H1 (cell line): ENCODE measurements around the gene HTR3A. TPM values are rescaled to one million over a fixed set of nuclear protein-coding genes. Genes with fewer than 3 reads are reported as not detected.

Experiments used
- CTCF ChIA-PET: fragments of 300-600 bp; sonication (Branson Sonifier 250); formaldehyde crosslinking; loops from one replicate; lab custom pipeline; 2021; ENCODE audit not compliant: partially characterized antibody; lab: Charles Lee
- POLR2A ChIA-PET: fragments of 300-600 bp; sonication (Branson Sonifier 250); formaldehyde crosslinking; loops from one replicate; lab custom pipeline; 2021; ENCODE audit warnings: inconsistent platforms; ENCODE audit not compliant: partially characterized antibody; lab: Charles Lee
- DNase-seq, 2 experiments: peaks; one replicate each; pipeline versions ENCODE4 v3.0.0 to v3.0.0-alpha.2; 2010 to 2022; ENCODE audit warnings: low spot score in 2 of 2, low read depth in 1 of 2, mixed read lengths in 1 of 2
- FAIRE-seq: peaks from 2 replicates; lab custom pipeline; 2011; peaks lifted over from hg19 to GRCh38; lab: Jason Lieb, UNC
- H2AFZ ChIP-seq: 2 replicates; pipeline ENCODE4 v1.8.1; 2012; ENCODE audit warnings: low read length, inconsistent platforms
- H2AK5ac ChIP-seq: 2 replicates; pipeline ENCODE4 v1.6.1; 2013; ENCODE audit warnings: low read depth, low read length
- H2BK120ac ChIP-seq: replicated peaks from 2 replicates; pipeline ENCODE3; 2013; ENCODE audit warnings: low read depth, low read length, inconsistent platforms
- H2BK12ac ChIP-seq: 2 replicates; pipeline ENCODE4 v1.6.1; 2013; ENCODE audit warnings: low read depth, low read length
- H2BK15ac ChIP-seq: 2 replicates; pipeline ENCODE4 v1.6.1; 2013; ENCODE audit warnings: low read length
- H2BK20ac ChIP-seq: 2 replicates; pipeline ENCODE4 v1.6.1; 2013; ENCODE audit warnings: low read length
- H2BK5ac ChIP-seq: 2 replicates; pipeline ENCODE4 v1.6.1; 2013; ENCODE audit warnings: low read depth, low read length
- H3K14ac ChIP-seq: 2 replicates; pipeline ENCODE4 v1.6.1; 2013; ENCODE audit warnings: inconsistent platforms; ENCODE audit not compliant: insufficient read length
- H3K18ac ChIP-seq: 2 replicates; pipeline ENCODE4 v1.6.1; 2013; ENCODE audit warnings: low read length; ENCODE audit errors: extremely low read depth
- H3K23ac ChIP-seq: 2 replicates; pipeline ENCODE4 v1.6.1; 2013; ENCODE audit warnings: inconsistent platforms; ENCODE audit not compliant: insufficient read length
- H3K23me2 ChIP-seq: 2 replicates; pipeline ENCODE4 v1.6.1; 2013; ENCODE audit warnings: low read depth, low read length
- H3K27ac ChIP-seq: 2 replicates; pipeline ENCODE4 v1.6.1; 2011; ENCODE audit warnings: low read depth, low read length, inconsistent platforms
- H3K27me3 ChIP-seq, 4 experiments: replicated peaks in 1 of 4; 1 replicate in 1 of 4; 2 replicates in 3 of 4; pipeline versions ENCODE4 v1.6.1 to v1.8.1; 2011 to 2013; ENCODE audit warnings: low read length in 3 of 4, mild to moderate bottlenecking in 3 of 4, inconsistent platforms in 2 of 4, mixed read lengths in 2 of 4, moderate library complexity in 1 of 4; ENCODE audit not compliant: control insufficient read depth in 3 of 4, insufficient read depth in 3 of 4; ENCODE audit errors: extremely low read depth in 1 of 4
- H3K36me3 ChIP-seq, 4 experiments: 2 replicates each; pipeline versions ENCODE4 v1.6.1 to v1.8.1; 2011 to 2013; ENCODE audit warnings: mild to moderate bottlenecking in 4 of 4, low read length in 3 of 4, moderate library complexity in 2 of 4, control low read depth in 1 of 4, inconsistent platforms in 1 of 4; ENCODE audit not compliant: insufficient read depth in 4 of 4, control insufficient read depth in 2 of 4
- H3K4ac ChIP-seq: replicated peaks from 2 replicates; pipeline ENCODE3; 2013; ENCODE audit warnings: low read length, low read depth, mixed read lengths, inconsistent platforms; ENCODE audit not compliant: insufficient read length
- H3K4me1 ChIP-seq, 4 experiments: replicated peaks in 1 of 4; 1 replicate in 1 of 4; 2 replicates in 3 of 4; pipeline versions ENCODE4 v1.6.1 to v1.8.1; 2011 to 2013; ENCODE audit warnings: low read length in 3 of 4, inconsistent platforms in 2 of 4, mixed read lengths in 1 of 4; ENCODE audit not compliant: insufficient read depth in 4 of 4, control insufficient read depth in 3 of 4
- H3K4me2 ChIP-seq, 2 experiments: 2 replicates each; pipeline versions ENCODE4 v1.6.1 to v1.8.1; 2011 to 2013; ENCODE audit warnings: low read depth in 2 of 2, low read length in 2 of 2, control low read depth in 1 of 2, inconsistent platforms in 1 of 2, mild to moderate bottlenecking in 1 of 2; ENCODE audit not compliant: insufficient read depth in 1 of 2
- H3K4me3 ChIP-seq, 4 experiments: fragments of 200-600, 300-600 bp in 1 of 4; sonication (generic), shearing (Covaris generic), sonication (Bioruptor Twin) in 1 of 4; 2 replicates each; pipeline versions ENCODE4 v1.5.1 to v1.8.1; 2011 to 2016; ENCODE audit warnings: low read length in 4 of 4, low read depth in 3 of 4, control low read depth in 2 of 4, inconsistent platforms in 2 of 4, mild to moderate bottlenecking in 2 of 4, mixed read lengths in 1 of 4, moderate library complexity in 1 of 4; ENCODE audit not compliant: insufficient read depth in 2 of 4; ENCODE audit errors: extremely low read depth in 1 of 4
- H3K56ac ChIP-seq: replicated peaks from 2 replicates; pipeline ENCODE3; 2013; ENCODE audit warnings: low read depth, mild to moderate bottlenecking, mixed read lengths, low read length, inconsistent platforms; ENCODE audit not compliant: insufficient read length
- H3K79me1 ChIP-seq: 2 replicates; pipeline ENCODE4 v1.6.1; 2013; ENCODE audit warnings: low read depth, low read length, control low read depth
- H3K79me2 ChIP-seq, 2 experiments: 2 replicates each; pipeline versions ENCODE4 v1.6.1 to v1.8.1; 2012 to 2013; ENCODE audit warnings: low read length in 2 of 2, mild to moderate bottlenecking in 2 of 2, inconsistent platforms in 1 of 2; ENCODE audit not compliant: insufficient read depth in 2 of 2, control insufficient read depth in 1 of 2
- H3K9ac ChIP-seq, 4 experiments: replicated peaks in 1 of 4; 1 replicate in 1 of 4; 2 replicates in 3 of 4; pipeline versions ENCODE4 v1.6.1 to v1.8.1; 2011 to 2013; ENCODE audit warnings: low read depth in 3 of 4, low read length in 3 of 4, control low read depth in 2 of 4, mild to moderate bottlenecking in 2 of 4, moderate library complexity in 2 of 4, inconsistent platforms in 1 of 4; ENCODE audit errors: extremely low read depth in 1 of 4
- H3K9me3 ChIP-seq, 2 experiments: 2 replicates each; pipeline versions ENCODE4 v1.6.1 to v1.8.1; 2012 to 2013; ENCODE audit warnings: mild to moderate bottlenecking in 2 of 2, moderate library complexity in 2 of 2, control low read depth in 1 of 2, inconsistent platforms in 1 of 2, low read depth in 1 of 2, low read length in 1 of 2, mixed read lengths in 1 of 2; ENCODE audit not compliant: insufficient read depth in 2 of 2
- H4K20me1 ChIP-seq, 2 experiments: replicated peaks in 1 of 2; 2 replicates each; pipeline versions ENCODE3 to v1.8.1; 2011 to 2013; ENCODE audit warnings: inconsistent platforms in 2 of 2, low read length in 2 of 2, mild to moderate bottlenecking in 1 of 2; ENCODE audit not compliant: insufficient read depth in 2 of 2, control insufficient read depth in 1 of 2
- H4K5ac ChIP-seq: 2 replicates; pipeline ENCODE4 v1.6.1; 2013; ENCODE audit warnings: low read length, low read depth, mixed read lengths, inconsistent platforms; ENCODE audit not compliant: insufficient read length
- H4K8ac ChIP-seq: 2 replicates; pipeline ENCODE4 v1.8.0; 2013; ENCODE audit warnings: mild to moderate bottlenecking, moderate library complexity, low read length, inconsistent platforms; ENCODE audit not compliant: insufficient read depth; ENCODE audit errors: extremely low read depth
- H4K91ac ChIP-seq: replicated peaks from 2 replicates; pipeline ENCODE3; 2013; ENCODE audit warnings: low read length, mixed read lengths, inconsistent platforms; ENCODE audit not compliant: insufficient read length
- TEAD4 ChIP-seq: IDR thresholded peaks from 2 replicates; pipeline ENCODE4 v1.6.1; 2012; ENCODE audit warnings: low read depth, low read length, inconsistent platforms, mixed read lengths
- WGBS, 2 experiments: shearing (Covaris generic) in 1 of 2; methylation state at CpG; one replicate each; pipeline versions ENCODE4 v1.1.6 to v1.1.7; 2013 to 2015; ENCODE audit warnings: low lambda C conversion rate in 2 of 2, mixed read lengths in 2 of 2, inconsistent platforms in 1 of 2, low coverage in 1 of 2, missing lambda C conversion rate in 1 of 2; ENCODE audit not compliant: insufficient replicate concordance in 2 of 2, insufficient coverage in 1 of 2, insufficient read length in 1 of 2; ENCODE audit errors: extremely low coverage in 1 of 2, missing lambda C conversion rate in 1 of 2; 5-methylcytosine and 5-hydroxymethylcytosine counted together
- polyA plus RNA-seq, 7 experiments: library from polyadenylated mRNA; depleted of rRNA in 3 of 7; stranded (reverse) in 5 of 7; unstranded in 2 of 7; fragments of >200 nt in 5 of 7; fragments of 200-250 nt in 2 of 7; gene quantifications; 1 replicate in 5 of 7; 2 replicates in 1 of 7; 4 replicates in 1 of 7; pipeline versions ENCODE4 v1.2.1 to v1.2.3, GENCODE V29; 2011 to 2013; ENCODE audit warnings: missing spikeins in 2 of 7, mixed read lengths in 2 of 7
- total RNA-seq: library from RNA; stranded (reverse); fragmentation: NEBNext Ultra II Directional; extraction: Animal tissue kit (Norgen Biotek cat#: 25700); gene quantifications from 2 replicates; pipeline ENCODE4 v1.2.1, GENCODE V29; 2021

Gene HTR3A
- total and polyA plus RNA-seq, 2 of the 8 experiments (the other 6 are each of a cell fraction or from before 2014, with no cell fraction given): 7.5 to 8.9 TPM

GRCh38 chr11:114039551-114039950 lies 64.6 kb downstream of the HTR3A start:
- Histone ChIP-seq H3K14ac (no peak overlapping the region), H3K18ac (no peak overlapping the region), H3K56ac (no peak overlapping the region), H2BK15ac (no peak overlapping the region), H3K27ac (no peak overlapping the region), H2BK5ac (no peak overlapping the region), H3K23me2 (no peaks in the 10 kb centered on the region), H4K8ac (no peak overlapping the region), H2AFZ (no peak overlapping the region), H3K4me1 (no peaks in the 10 kb centered on the region), H4K5ac (no peak overlapping the region), H2BK20ac (no peak overlapping the region), H3K9me3 (no peaks in the 10 kb centered on the region), H3K9ac (no peak overlapping the region), H3K4ac (no peak overlapping the region), H2BK120ac (no peak overlapping the region), H3K79me1 (no peaks in the 10 kb centered on the region), H3K23ac (no peak overlapping the region), H3K36me3 (no peaks in the 10 kb centered on the region), H3K79me2 (no peaks in the 10 kb centered on the region), H4K91ac (no peak overlapping the region), H4K20me1 (no peaks in the 10 kb centered on the region), H3K27me3 (peaks cover 0 to 3% (median 0%) of the 10 kb centered on the region in 4 experiments; a peak in 2 of 7 replicates), H2BK12ac (no peak overlapping the region), H2AK5ac (no peak overlapping the region), H3K4me3 (no peak overlapping the region), H3K4me2 (no peak overlapping the region)
- ChIA-PET CTCF (interaction anchor here (0.6 to 9.9 kb wide), 12 partner anchors 9 to 243 kb away, joined by 3 to 183 read pairs (median 4); no protein-coding TSS in a partner anchor), POLR2A (no interaction called here)
- no peak for DNase-seq
- WGBS, 2 experiments: 88% methylated on average over 3 of the region's 3 CpGs; no CpG with 5 or more reads in 1 of the 2 experiments
- no peak for FAIRE-seq
- no peak for TF ChIP-seq TEAD4
